Measurements from ENCODE around the gene TSTD2.

TSTD2 gene

GRCh38 chr9:97632985-97633858, at the start of gene TSTD2, which contains the start of gene NCBP1:
Gene TSTD2 (minus strand): TSS chr9:97633368. CDS start chr9:97627562, 5,806 bp downstream.
Gene NCBP1 (plus strand): TSS chr9:97633821. CDS start chr9:97633882, 61 bp downstream.
- peak; percentile 91 for DNase-seq (ENCODE audit: low read depth in 2 of 2)

GRCh38 chr9:97682242-97682641, 49.1 kb upstream of the TSTD2 start:
- DNase-seq (ENCODE audit: low read depth in 2 of 2): no peak

GRCh38 chr9:97675655-97676054, 42.5 kb upstream of the TSTD2 start:
- DNase-seq (ENCODE audit: low read depth in 2 of 2): no peak

GRCh38 chr9:97673922-97674321, 40.8 kb upstream of the TSTD2 start:
- no peak for DNase-seq (ENCODE audit: low read depth in 2 of 2)

- no peak for DNase-seq (ENCODE audit: low read depth in 2 of 2)
Measured at GRCh38 chr9:97672403-97672802, 39.2 kb upstream of the TSTD2 start.

- no peak for DNase-seq (ENCODE audit: low read depth in 2 of 2)
Measured at GRCh38 chr9:97670586-97670985, 37.4 kb upstream of the TSTD2 start.

GRCh38 chr9:97668485-97668884, 35.3 kb upstream of the TSTD2 start:
- DNase-seq (ENCODE audit: low read depth in 2 of 2): no peak

GRCh38 chr9:97666907-97667686, 33.9 kb upstream of the TSTD2 start:
- no peak for DNase-seq (ENCODE audit: low read depth in 2 of 2)

GRCh38 chr9:97665742-97666141, 32.6 kb upstream of the TSTD2 start:
- DNase-seq (ENCODE audit: low read depth in 2 of 2): no peak

- no peak for DNase-seq (ENCODE audit: low read depth in 2 of 2)
Measured at GRCh38 chr9:97660847-97661246, 27.7 kb upstream of the TSTD2 start.

- DNase-seq (ENCODE audit: low read depth in 2 of 2): no peak
Measured at GRCh38 chr9:97660340-97660739, 27.2 kb upstream of the TSTD2 start.

- DNase-seq (ENCODE audit: low read depth in 2 of 2): no peak
Measured at GRCh38 chr9:97659771-97660170, 26.6 kb upstream of the TSTD2 start.

GRCh38 chr9:97658707-97659106, 25.5 kb upstream of the TSTD2 start:
- no peak for DNase-seq (ENCODE audit: low read depth in 2 of 2)

- DNase-seq (ENCODE audit: low read depth in 2 of 2): no peak
Measured at GRCh38 chr9:97651646-97652045, 18.5 kb upstream of the TSTD2 start.

GRCh38 chr9:97647996-97648395, 14.8 kb upstream of the TSTD2 start:
- no peak for DNase-seq (ENCODE audit: low read depth in 2 of 2)

GRCh38 chr9:97645720-97646119, 12.6 kb upstream of the TSTD2 start:
- DNase-seq (ENCODE audit: low read depth in 2 of 2): no peak

- no peak for DNase-seq (ENCODE audit: low read depth in 2 of 2)
Measured at GRCh38 chr9:97640325-97640724, 7.2 kb upstream of the TSTD2 start.

- no peak for DNase-seq (ENCODE audit: low read depth in 2 of 2)
Measured at GRCh38 chr9:97638666-97639065, 5.5 kb upstream of the TSTD2 start.

GRCh38 chr9:97636903-97637302, 3.7 kb upstream of the TSTD2 start:
- no peak for DNase-seq (ENCODE audit: low read depth in 2 of 2)

GRCh38 chr9:97635026-97635425, 1.9 kb upstream of the TSTD2 start:
- DNase-seq (ENCODE audit: low read depth in 2 of 2): no peak

GRCh38 chr9:97633859-97634490, 807 bp upstream of the TSTD2 start:
- DNase-seq (ENCODE audit: low read depth in 2 of 2): no peak

- no peak for DNase-seq (ENCODE audit: low read depth in 2 of 2)
Measured at GRCh38 chr9:97632248-97632984, 752 bp downstream of the TSTD2 start.

All from stimulated activated CD8-positive, alpha-beta memory T cell treated with anti-CD3 and anti-CD28 coated beads, Interleukin-7, amount 100 ng/mL, for 1 hour (primary cell).